Stimulated activated CD8-positive, alpha-beta memory T cell treated with anti-CD3 and anti-CD28 coated beads, Interleukin-2, amount 100 ng/mL, for 48 hours (primary cell): Measurements from ENCODE around the gene CUEDC2.
"Not testable (repeated sequence)": the region's sequence is repeated elsewhere in the genome, so short reads cannot be mapped to it uniquely, and the experiment has no call there.

Experiments
- DNase-seq, 2 donors: peaks; one replicate each; pipeline ENCODE4 v3.0.0-alpha.2; 2020; ENCODE audit warnings: low read depth in 2 of 2

The CUEDC2 gene

DNA sequence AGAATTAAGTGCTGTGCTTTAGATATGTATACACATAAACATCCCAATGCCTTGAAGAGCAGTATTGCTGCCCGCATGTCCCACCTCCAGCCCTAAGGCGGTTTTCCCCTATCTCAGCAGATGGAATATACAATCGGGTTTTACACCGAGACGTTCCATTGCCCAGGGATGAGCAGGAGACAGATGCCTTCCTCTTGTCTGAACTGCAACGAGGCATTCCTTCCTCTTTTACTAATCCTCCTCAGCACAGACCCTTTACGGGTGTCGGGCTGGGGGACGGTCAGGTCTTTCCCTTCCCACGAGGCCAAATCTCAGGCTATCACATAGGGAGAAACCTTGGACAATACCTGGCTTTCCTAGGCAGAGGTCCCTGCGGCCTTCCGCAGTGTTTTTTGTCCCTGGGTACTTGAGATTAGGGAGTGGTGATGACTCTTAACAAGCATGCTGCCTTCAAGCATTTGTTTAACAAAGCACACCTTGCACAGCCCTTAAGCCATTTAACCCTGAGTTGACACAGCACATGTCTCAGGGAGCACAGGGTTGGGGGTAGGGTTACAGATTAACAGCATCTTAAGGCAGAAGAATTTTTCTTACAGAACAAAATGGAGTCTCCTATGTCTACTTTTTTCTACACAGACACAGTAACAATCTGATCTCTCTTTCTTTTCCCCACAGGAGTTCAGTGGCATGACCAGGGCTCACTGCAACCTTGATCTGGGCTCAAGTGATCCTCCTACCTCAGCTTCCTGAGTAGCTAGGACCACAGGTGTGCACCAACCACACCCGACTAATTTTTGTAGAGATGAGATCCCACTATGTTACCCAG lies 22.5 kb upstream of the CUEDC2 start:
- not testable (repeated sequence) for DNase-seq

DNA sequence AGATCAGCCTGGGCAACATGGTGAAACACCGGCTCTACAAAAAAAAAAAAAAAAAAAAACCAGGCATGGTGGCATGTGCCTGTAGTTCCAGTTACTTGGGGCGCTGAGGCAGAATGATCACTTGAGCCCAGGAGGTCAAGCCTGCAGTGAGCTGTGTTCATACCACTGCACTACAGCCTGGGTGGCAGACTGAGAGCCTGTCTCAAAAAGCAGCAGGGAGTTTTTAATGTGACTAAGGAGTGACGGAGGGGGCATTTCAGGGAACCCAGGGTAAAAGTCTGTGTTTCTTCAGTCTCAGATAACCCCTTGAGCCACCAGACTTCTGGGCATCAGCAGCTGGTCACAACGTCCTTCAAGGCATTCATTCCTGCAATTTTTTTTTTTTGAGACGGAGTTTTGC lies 21.1 kb upstream of the CUEDC2 start:
- no peak for DNase-seq

DNA sequence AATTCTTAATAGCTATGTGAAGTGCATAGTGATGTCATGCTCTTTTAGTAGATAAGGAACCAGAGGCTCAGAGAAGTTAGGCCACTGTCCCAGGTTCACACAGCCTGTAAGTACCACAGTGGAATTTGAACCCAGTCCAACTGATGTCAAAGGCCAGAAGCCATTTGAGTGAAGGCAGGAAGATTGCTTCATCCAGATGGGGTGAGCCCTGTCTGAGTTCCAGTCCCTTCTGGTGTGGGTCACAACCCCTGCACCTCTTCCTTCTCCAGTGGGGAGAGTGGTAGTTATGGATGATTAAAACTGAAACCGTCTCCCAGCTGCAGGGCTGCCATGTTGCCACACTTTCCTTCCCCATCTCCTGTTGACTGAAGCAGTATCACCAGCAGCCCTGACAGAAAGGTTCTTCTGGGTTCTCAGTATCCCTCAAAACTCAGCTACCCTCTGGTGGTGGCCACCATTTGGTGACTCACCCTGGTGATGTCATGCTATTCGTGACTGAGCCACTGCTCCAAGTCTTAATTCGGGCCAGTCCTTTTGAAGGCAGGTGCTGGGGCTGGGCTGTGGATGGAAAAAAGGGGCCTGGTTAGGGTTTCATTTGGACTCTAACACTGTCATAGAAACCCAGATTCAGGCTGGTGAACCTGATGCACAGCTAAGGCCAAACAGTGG lies 20.4 kb upstream of the CUEDC2 start:
- DNase-seq = peak; percentile 61 to 63

DNA sequence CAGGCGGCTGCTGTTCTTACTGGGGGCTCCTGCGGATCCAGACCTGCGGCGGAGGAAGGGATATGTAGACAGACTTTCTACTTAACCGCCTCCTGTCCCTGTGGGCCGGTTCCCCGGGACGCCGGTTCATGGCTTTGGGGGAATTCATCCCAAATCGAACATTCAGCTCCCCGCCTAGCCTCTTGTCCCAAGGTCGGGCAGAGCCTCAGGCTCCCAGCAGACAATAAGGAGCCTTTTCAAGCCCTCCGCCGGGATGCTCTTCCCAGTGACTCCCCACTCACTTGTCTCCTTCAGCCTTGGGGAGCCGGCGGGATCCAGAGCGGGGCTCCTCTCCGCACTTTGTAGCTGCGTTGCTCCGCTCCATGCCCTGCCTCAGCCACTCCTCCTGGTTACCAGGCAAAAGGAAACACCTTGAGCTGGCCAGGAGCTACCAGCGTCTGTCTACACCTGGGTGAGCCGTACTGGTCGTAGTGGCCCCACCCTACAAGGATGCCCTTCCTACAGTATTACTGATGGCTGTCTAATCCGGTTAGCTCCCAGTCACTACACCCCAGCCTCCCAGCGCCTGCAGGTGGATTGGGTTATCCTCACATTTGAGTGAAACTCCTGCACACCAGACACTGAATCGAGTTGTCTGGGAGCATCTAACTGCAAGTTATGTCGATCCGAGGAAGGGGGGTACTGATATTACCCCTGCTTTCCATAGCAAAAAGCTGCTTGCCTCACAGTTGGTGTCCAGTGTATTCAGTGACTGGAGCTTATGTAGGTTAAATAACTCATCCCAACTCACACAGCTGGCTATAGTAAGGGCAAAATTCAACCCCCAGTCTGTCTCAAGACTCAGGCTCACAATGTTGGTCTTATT lies 19.0 kb upstream of the CUEDC2 start, which contains the start of gene C10orf95:
Gene C10orf95, minus strand, starts transcription at position 439 of the 865 bp plus-strand sequence. CDS start 450 bp downstream, outside the sequence.
- DNase-seq = no peak

DNA sequence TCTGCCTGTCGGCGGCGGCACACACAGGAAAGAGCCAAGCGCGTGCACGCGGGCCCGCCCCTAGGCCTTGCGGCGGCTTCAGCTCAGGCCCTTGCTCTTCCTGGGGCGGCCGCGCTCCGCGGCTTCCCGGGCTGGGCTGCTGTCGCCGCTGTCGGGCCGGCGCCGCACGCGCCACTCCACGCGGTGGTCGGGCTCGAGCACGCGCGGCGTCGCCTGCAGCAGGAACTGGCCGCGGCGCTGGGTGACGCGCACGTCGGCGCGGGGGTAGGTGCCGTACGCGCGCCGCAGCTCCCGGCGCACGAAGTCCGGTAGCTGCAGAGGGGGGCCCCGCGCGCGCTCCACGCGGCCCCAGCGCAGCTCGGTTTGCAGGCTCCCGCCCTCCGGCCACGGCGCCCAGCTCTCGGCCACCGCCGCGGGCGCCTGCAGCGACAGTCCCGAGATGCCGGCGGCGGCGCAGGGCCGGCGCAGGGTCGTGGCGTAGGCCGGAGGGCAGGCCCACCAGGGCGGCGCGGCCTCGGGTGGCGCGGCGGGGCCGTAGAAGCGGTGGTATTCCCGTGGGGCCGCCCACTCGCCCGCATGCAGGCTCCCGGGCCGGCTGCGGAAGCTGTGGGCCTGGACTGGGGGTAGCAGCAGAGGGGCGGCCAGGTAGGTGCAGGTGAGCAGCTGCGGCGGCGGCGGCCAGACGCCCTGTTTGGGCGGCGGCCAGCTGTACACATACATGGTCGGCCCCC lies 18.2 kb upstream of the CUEDC2 start:
- DNase-seq = peak; percentile 76 to 77

DNA sequence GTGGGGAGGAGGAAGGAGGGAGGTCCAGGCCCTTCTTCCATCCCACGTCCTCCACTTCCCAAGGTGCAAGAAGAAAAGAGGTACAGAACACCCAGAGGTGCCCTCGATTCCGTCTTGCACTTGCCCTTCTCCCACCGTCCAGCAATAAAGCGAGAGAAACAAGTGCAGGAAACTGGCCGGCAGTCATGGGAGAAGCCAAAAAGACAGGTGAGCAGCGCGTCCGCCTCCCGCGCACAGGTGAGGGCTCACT lies 17.7 kb upstream of the CUEDC2 start:
- no peak for DNase-seq

DNA sequence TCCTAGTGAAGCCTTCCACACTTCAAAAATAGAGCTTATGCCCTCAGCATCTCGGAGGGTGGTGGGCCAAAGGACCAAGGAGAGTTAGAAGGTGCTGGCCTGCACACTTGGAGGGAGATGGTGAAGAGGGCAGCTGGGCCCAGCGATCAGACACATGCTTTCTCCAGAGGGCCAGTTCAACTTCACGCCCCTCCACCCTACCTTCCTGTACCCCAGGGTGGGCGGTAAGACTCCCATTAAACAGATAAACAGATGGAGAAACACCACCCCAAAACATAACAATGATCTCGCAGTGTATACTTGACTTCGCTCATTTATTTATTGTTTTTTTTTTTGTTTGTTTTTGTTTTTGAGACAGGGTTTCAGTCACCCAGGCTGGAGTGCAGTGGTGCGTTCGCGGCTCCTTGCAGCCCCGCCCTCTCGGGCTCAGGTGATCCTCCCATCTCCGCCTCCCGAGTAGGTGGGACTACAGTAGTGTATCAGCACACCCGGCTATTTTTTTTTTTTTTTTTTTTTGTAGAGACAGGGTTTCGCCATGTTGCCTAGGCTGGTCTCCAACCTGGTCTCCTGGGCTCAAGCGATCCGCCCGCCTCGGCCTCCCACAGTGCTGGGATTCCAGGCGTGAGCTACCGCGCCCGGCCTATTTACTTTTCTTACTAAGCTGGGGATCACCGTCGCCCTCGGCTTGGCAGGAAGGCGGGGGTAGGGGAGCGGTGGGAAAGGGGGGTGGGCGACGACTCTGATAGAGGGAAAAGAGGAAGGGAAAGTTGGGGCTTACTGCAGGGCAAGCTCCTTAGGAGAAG lies 17.1 kb upstream of the CUEDC2 start:
- peak; percentile 77 for DNase-seq

DNA sequence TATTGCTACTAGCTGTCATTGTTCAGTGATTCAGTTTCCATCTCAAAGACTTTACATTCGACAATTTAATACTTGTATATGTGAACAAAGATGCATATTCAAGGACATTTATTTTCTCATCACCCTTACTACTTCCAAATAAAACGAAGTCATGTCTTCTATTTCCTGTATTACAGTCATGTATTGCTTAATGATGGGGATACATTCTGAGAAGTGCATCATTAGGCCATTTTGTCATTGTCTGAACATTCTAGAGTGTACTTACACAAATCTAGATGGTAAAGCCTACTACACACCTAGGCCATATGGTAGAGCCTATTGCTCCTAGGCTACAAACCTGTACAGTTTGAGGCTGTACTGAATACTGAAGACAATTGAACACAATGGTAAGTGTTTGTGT lies 12.5 kb upstream of the CUEDC2 start:
- no peak for DNase-seq

DNA sequence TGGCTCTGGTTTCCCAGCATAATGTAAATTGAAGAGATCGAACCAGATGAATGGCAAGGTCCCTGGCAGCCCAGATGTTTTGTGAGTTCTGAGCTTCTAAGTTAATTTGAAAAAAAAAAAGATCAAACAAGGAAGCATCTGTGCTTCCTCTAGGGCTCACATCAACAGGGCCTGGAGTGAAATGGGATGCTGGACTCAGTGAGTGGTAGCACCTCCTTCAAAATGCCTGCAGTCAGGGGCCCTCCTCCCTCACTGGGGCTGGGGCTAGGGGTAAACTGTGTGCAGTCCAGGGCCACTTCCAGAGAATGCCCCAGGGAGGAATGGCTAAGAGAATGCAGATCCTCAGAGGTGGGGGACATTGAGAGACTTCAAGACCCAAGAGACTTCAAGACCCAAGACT lies 6.0 kb upstream of the CUEDC2 start:
- DNase-seq = no peak

DNA sequence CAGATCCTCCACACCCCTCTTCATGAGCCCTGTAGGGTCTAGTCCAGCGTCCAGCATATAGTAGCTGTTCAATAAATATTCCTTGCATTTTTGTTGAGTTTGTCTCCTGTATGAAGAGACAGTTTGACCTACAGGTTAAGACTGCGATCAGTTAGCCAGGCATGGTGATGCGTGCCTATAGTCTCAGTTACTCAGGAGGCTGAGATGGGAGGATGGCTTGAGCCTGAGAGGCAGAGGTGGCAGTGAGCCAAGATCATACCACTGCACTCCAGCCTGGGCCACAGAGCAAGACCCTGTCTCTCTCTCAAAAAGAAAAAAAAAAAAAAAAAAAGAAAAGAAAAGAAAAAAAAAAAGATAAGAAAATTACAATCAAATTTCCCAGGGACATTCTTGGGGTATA lies 5.1 kb upstream of the CUEDC2 start:
- DNase-seq = no peak

DNA sequence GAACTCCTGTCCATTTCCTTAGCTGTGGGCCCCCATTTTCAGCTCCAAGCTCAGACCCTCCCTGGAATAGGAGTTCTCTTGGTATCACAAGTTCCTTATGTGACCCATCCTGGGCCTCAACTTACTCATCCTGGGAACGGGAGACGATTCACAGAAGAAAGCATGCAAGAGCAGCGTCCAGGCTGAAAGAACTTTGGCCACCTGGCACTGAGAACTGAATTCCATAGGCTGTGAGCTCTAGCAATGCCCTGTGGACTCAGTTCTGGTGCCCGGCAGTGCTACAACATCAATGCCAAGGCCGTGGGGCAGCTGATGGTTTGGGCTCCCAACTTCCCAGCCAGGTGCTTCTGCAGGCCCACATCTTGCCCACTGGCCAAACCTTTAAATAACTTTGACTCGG lies 3.9 kb upstream of the CUEDC2 start:
- DNase-seq = no peak

DNA sequence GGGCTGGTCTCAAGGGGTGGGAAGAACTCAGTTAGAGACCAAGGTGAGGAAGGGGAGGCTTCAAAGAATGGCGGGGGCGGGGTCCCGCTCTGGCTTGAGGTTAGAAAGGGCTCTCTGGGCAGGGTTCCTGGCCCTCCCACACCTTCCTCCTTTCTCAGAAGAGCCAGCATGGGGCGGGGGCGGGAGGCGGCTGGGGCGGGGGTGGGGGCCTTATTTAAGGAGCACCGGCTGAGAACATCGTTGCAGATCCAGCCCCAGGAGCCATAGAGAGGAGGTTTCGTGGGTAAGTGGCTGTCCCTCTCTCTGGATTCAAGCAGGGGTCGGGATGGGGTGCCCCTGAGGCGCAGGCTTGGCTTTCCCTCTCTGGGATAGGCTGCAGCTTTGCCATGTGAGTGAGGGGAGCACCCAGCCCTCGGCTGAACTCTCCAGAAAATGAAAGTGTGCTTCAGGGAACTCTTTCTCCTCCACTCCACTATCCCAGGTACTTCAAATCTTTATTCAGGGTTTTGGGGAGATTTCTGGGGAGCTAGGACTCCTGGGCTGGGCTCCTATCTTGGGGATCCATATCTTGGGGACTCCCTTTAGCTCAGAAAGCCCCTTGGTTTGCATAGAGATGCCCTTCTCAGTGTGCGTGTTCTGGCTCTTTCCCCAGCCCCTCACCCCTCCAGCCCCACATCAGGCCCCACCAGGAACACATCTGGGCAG lies 3.3 kb upstream of the CUEDC2 start:
- DNase-seq = peak in 1 of 2 donors; percentile 36

DNA sequence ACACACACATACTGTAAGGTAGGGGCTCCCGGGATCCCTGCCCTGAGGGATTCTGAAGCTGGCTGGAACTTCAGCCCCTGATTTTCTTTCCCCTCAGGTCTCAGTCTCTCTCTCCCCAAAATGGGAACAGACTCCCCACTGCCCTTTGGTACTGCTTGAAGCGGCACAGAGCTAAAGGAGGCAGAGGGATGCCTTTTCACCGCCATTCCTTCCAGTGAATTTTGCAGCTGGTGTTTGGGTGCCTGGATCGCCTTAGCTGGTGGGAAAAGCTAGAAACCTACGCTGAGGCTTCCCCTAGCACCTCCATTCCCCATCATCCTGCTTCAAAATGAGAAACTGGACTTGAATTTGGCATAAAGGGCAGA lies 2.7 kb upstream of the CUEDC2 start:
- DNase-seq = no peak

DNA sequence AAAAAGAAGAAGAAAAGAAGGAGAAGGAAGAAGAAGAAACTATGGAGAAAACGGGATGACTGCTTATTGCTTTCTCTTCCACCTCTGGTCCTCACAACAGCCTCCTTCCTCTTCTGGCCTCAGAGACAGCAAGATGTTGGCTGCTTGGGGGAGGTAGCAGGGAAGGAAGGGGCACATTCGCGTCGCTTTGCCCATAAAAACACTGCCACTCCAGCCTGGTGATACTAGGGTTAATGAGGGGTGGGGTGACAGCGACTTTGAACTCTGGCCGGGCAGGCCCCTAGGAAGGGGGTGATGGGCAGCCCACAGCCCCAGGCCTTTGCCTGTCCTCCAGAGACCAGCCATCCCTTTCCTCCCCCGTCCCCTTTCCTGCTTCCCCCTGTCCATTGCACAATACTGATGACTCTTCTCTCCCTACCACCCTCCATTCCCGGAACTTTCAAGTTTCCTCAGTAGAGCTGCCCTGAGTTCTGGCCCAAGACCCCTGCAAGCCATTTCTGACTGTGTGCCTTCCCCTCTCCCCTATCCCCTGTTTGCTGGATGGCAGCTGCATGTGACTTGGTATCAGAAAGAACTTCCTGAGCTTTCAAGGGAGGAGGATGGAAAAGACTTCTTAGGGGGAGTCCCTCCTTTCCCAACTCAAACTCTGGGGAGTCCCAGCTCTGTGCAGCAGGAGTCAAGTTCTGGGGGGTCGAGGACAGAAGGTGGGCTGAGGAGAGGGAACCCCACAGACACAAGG lies 2.2 kb upstream of the CUEDC2 start:
- no peak for DNase-seq

DNA sequence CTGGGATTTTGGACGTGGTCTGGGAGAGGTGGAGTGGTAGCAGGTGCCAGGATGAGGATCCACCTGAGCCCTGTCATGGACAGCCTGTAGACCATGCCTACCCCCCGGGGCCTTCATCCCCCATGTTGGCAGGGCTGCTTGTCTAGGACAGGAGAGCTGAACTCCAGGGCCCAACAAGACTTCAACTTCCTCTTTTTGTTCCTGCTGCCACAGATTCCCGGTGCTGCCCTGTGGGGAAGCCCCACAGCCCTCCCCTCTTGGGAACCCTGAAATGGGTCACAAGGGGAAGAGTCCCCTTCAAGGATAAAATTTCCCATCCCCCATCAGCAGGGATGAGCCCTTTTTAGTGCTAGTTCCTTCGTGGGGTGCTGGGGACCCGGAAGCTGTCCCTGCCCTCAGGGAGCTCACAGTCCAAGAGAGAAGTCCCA lies 1.3 kb upstream of the CUEDC2 start:
- no peak for DNase-seq

DNA sequence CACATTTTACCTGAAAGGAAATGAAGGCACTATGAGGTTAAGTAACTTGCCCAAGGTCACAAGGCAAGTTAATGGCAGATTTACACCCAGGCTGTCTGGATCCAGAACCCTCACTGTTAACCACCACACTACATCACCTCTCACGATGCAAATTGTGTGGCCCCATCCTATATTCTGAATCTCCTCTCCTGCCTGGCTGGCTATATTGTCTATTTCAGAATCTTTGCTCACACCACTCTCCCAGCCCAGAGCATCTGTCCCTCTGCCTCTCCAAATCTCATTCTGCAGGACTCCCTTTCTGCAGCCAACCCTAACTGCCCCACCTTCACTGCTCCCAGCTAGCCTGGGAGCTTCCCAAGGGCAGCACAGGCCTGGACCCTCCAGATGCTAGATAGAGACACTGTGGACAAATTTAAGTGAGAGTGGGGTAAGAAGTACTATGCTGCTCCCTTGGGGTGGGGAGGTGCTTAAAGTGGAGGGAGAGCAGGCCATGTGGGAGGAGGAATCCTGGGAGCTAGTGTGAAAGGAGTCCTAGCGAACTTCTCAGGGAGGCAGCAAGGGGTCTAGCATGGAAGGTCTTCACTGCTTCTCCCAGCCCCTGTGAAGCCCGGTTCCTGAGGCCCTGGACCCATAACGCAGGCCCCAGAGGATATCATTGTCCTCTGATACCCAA lies 786 bp downstream of the CUEDC2 start:
- no peak for DNase-seq

DNA sequence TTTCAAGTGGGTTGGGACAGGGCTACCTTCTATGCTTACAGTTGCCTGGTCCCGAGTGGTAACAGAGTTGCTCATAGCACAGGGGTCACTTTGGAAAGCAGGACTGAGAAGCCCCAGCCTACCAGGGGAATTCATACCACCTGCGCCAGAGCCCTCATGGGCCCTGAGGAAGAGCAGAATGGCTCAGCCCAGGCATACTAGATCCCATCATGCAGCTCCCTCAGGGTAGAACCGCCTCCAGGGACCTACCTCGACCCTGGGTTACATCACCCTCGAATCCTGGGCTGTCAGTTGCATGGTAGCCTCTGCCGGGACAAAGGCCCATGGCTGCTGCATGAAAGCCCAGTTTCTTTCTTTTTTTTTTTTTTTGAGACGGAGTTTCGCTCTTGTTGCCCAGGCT lies 2.9 kb downstream of the CUEDC2 start:
- no peak for DNase-seq

DNA sequence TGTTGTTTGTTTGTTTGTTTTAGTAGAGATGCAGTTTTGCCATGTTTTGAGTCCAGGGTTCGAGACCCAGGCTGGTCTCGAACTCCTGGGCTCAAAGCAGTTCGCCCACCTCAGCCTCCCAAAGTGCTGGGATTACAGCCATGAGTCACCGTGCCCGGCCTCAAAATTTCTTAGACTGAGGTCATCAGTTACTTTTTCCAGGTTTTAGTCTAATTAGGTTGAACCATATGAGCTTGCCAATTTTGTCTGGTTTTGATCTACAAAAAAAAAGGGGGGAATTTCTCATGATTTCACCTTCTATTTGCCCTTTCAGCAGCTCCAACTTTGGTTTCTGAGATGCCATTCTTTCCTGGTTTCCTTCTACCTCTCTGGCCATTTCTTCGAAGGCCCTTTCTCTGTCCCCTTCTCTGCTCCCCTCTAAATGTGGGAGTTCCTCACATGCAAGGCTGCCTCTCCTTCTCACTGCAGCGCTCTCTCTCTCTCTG lies 5.5 kb downstream of the CUEDC2 start:
- DNase-seq = no peak

DNA sequence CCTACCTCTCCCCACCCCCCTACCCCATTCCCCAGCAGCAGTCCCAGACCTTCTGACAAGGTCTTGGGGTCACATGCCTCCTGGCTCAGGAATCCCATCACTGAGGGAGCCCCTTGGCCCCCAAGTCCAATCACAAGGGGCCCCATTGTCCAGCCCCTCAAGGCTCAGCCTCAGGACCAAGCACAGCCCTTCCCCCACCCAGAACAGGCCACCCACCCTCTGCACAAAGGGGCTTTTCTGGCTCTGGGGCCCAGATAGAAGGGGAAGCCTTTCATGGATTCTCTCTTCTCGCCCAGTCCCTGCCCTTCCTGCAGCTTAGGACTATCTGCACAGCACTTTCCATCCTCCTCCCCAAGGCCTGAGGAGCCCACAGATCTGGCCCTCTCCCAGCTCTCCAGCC lies 6.9 kb downstream of the CUEDC2 start:
- no peak for DNase-seq
